GM21381 (cell line): ENCODE measurements around the gene GIMAP1.
A peak's percentile ranks its signal among the peaks of the same experiment; 100 is the strongest.
"Not testable (repeated sequence)": the region's sequence is repeated elsewhere in the genome, so short reads cannot be mapped to it uniquely, and the experiment has no call there.

Experiments used
- ATAC-seq: cut with Tn5 transposase; IDR thresholded peaks from one replicate; pipeline ENCODE4 v1.9.1; 2021; ENCODE audit warnings: mild to moderate bottlenecking, moderate library complexity; ENCODE audit not compliant: unreplicated experiment

GIMAP1 gene

DNA sequence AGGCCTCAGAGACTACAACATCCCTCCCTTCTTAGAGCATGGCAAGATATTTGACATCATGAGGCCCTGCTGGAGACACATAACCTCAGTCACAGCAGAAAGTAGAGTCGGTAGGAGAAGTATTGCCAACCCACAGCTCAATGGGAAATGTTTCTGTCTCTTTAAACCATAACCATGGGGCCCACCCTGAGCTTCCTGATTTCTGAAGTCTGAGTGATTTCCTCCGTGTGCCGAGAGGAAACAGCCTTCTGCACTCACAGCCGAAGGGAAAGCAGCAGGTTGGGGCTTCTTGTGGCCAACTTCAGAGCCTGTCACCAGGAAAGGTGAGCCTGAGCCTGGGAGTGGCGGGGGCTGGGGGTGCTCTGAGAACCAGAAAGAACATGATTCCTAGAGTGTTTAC lies at the start of gene GIMAP1:
Gene GIMAP1 (plus strand): TSS at position 246 of the 400 bp plus-strand sequence. CDS start 2,435 bp downstream, outside the sequence.
- ATAC-seq: peak; percentile 64

DNA sequence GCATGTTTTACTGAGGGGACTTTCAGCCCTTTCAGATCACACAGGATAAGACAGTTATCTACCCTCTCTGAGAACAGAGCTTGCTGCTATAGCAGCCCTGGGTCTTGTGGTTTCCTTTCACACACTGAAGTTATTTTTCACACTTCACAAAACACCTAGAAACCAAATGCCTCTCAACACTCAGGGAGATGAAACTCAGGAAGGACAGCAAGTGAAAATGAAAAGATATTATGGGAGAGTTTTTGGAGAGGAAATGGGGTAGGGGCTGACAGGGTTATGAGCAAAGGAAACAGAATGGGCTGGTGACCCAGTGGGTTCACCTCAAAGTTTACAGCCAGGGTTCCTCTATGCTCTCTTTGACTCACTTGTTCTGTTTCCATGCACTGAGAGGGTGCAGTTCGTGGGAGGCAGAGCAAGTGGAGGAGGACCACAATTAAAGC lies 47.9 kb upstream of the GIMAP1 start:
- peak; percentile 79 for ATAC-seq

DNA sequence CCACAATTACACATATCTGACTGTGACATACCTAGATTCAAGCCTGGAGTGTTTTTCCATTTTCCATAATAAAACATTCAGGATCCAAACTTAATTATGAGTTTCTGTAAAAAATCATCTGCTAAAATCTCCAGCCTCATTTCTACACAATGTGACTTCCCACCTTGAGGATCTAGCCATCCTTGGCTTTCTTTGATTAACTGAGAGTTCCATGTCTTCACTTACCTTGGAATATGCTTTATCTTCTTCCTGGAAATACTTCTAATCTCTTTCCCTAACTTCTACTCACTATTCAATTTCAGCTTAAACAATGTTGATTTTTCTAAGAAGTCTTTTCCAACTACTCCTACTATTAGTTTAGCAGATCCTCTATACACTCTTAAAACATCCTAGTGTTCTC lies 47.4 kb upstream of the GIMAP1 start:
- ATAC-seq: no peak

DNA sequence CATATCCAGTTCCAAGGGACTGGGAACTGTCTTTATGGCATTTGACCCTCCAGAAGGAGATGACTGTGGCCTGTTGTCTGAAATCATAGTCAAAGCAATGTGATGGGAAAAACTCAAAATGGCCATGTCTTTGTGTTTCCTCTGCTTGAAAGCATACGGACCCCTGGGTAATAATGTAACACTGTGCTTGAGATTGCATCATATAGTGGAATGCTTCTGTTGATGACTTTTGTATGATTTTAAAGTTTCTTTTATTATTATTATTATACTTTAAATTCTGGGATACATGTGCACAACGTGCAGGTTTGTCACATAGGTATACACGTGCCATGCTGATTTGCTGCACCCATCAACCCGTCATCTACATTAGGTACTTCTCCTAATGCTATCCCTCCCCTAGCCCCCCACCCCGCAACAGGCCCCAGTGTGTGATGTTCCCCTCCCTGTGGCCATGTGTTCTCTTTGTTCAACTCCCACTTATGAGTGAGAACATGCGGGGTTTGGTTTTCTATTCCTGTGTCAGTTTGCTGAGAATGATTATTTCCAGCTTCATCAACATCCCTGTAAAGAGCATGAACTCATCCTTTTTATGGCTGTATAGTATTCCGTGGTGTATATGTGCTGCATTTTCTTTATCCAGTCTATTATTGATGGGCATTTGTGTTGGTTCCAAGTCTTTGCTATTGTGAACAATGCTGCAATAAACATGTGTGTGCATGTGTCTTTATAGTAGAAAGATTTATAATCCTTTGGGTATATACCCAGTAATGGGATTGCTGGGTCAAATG lies 44.4 kb upstream of the GIMAP1 start:
- ATAC-seq: not testable (repeated sequence)

DNA sequence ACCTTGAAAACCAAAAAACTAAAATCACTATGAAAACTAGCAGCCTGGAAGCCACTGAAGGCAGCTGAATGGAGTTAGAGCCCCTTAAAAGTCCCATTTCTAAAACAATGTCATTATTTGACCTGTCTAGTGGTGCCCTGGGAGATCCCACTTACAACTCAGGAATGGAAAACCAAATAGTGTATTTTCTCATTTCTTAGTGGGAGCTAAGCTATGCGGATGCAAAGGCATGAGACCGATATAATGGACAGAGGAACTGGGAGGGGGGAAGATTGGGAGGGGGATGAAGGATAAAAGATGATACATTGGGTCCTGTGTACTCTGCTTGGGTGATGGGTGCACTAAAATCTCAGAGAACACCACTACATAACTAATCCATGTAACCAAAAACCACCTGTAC lies 40.7 kb upstream of the GIMAP1 start:
- no peak for ATAC-seq

DNA sequence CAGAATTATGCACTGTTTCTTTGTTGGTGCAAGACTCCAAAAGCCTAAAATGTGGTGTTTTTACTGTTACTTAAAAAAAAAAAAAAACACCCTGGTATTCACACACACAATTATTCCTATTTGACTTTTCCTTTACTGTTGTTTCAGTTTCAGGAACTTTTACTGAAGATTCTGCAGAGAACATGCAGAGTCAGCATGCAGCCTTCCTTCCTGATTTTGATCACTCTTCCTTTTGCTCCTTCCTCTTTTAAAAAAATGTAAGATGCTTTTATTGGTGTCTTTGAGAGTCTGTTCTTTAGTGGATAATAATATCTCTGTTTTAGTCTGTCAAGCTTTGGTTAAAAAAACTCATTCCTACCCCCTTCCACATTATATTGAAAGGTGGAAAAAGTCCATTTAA lies 40.1 kb upstream of the GIMAP1 start:
- not testable (repeated sequence) for ATAC-seq

DNA sequence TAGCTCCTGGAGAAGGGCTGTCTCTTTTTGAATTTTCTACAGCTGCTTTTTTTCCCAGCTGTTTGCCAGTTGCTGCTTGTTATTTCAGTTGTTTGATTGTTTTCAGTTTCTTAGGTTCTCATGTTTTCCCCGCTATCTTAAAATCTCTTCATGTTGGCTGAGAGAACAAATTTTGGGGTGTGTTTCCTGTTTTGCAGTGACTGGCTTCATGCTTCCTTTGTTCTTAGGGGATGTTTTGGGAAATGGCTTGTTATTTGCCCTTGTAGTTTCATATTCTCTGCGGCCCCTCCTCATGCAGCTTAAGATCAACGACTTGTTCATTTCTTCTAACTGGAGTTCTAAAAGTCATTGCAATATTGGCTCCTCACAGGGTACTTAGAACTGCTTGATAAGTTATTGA lies 39.6 kb upstream of the GIMAP1 start:
- not testable (repeated sequence) for ATAC-seq

DNA sequence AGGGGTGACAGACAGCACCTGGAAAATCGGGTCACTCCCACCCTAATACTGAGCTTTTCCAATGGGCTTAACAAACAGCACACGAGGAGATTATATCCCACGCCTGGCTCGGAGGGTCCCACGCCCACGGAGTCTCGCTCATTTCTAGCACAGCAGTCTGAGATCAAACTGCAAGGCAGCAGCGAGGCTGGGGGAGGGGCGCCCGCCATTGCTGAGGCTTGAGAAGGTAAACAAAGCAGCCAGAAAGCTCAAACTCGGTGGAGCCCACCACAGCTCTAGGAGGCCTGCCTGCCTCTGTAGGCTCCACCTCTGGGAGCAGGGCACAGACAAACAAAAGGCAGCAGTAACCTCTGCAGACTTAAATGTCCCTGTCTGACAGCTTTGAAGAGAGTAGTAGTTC lies 37.8 kb upstream of the GIMAP1 start:
- not testable (repeated sequence) for ATAC-seq

DNA sequence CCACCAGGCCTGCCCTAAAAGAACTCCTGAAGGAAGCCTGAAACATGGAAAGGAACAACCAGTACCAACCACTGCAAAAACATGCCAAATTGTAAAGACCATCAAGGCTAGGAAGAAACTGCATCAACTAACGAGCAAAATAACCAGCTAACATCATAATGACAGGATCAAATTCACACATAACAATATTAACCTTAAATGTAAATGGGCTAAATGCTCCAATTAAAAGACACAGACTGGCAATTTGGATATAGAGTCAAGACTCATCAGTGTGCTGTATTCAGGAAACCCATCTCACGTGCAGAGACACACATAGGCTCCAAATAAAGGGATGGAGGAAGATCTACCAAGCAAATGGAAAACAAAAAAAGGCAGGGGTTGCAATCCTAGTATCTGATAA lies 36.0 kb upstream of the GIMAP1 start:
- ATAC-seq: not testable (repeated sequence)

DNA sequence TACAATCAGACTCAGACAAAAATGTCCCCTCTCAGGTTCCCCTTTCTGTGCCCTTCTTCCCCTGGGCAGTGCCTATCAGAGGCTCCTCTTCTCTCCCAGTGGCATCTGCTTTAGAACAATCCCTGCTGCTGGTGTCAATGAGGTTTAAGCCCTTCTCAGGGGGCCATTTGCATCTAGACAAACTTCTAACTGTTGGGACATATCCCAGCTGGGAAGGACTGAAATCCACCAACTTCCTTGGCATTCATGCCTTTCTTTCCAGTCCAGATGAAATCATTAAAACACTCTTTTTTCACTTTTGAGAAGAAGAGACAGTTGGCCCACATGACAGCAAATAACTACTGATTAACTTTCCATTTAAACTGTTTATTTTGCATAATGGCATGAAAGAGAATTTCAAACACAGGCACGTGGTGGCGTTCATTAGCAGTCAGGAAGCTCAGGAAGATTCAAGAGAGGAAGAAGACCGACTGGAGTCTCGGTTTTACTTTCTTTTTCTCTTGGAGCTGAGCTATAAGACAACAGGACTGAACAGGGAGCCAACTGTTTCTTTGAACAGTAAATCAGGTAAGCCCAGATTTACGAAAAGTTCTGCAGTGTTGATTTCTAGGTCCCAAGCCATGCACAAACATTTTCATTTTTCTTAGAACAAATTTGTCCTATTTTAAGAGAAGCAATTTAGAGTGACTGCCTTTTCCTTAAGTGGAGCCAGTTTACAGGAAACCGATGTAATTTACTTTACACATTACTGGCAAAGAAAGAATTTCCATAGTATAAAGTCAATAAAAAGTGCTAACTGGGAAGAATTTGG lies 31.0 kb upstream of the GIMAP1 start, which contains the start of gene GIMAP2:
Gene GIMAP2 (plus strand): TSS at position 488 of the 811 bp plus-strand sequence. CDS start 1,354 bp downstream, outside the sequence.
- peak; percentile 98 for ATAC-seq

DNA sequence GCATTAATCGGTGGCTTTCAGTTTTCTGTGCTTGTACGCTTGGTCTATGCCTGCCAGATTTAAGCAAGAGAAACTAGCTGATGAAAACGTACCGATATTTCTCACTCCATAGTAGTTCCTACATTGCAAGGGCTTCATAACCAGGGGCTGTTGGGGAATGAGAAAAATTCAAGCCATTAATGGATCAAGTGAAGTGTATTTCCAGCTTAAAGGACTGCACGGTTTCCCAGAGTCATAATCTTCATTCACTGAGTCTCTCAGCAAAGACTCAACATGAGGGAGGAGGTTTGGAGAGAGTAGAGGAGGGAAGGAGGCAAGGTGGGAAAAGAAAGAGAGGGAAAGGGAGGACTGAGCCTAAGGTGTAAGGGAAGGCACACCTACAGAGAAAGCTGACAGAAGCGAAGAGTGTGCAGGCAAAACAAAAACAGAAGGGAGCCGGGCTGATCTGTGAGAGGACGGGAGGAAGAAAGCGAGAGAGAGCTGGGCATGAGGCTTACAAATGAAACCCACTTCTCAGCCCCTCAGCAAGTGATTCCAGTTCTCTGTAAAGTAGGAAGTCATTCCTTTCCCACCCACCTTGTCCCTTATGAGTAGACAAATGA lies 30.3 kb upstream of the GIMAP1 start:
- peak; percentile 33 for ATAC-seq

DNA sequence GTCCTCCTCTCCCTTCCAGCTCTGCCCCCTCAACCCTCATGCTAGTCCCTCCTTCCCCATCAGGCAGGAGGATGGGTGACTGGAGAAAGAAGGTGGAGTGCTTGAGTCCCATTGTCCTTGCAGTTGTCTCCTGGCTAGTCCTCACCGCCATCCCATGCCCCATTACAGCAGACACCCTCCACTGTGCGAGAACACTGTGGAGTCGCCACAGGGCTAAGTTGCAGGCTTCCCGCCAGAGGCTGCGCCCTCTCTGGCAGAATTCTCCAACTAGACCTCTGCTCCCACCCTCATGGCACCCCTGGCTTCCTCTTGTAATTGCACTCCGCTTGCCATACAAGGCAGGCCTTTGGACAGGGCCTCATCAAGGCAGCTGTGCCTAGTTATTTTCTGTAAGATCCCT lies 27.8 kb upstream of the GIMAP1 start:
- ATAC-seq: no peak

DNA sequence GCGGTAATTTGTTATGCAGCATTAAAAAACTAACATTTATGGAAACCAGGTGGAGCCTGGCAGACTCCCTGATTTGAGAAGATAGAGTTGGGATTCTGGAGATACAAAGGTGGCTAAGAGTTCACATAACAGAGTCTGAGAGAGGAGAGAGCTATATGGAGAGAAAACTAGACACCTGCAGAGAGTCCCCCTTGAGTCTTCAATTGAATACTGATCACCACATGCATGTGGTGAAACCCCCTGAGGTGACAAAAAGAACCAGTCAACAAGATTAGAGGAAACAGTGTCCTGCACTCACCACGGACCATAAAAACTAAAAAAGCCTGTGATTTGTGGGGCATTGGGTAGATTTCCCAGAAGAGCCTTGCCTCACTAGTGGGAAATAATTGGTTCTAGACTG lies 20.8 kb upstream of the GIMAP1 start:
- ATAC-seq: no peak

DNA sequence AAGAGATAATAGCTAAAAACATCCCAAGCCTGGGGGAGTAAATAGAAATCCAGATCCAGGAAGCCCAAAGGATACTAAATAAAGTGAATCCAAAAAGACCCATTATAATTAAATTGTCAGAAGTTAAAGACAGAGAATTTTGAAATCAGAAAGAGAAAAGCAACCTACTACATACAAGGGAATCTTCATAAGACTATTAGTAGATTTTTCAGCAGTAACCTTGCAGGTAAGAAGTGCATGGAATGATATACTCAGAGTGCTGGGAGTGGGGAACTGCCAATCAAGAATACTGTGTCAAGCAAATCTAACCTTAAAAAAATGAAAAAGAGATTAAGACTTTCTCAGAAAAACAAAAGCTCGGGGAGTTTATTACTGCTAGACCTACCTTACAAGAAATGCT lies 13.2 kb upstream of the GIMAP1 start:
- no peak for ATAC-seq

DNA sequence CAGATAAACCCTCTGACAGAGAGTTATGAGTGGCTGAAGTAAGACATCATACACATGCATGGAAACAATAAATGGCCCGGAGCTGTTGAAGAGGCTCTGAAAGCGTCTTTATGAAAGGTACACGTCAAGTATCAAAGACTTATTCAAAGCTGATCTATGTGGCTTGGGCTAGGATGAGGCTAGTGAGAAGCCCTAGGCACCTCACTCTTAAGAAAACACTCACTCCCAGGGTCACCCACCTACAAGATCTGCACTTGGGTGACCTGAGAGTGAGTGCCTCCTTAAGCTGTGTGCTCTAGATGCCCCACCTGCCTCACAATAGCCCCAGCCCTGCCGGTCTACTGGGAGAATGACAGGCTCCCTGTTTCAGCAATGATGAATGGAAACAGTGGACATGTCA lies 1.1 kb upstream of the GIMAP1 start:
- no peak for ATAC-seq

DNA sequence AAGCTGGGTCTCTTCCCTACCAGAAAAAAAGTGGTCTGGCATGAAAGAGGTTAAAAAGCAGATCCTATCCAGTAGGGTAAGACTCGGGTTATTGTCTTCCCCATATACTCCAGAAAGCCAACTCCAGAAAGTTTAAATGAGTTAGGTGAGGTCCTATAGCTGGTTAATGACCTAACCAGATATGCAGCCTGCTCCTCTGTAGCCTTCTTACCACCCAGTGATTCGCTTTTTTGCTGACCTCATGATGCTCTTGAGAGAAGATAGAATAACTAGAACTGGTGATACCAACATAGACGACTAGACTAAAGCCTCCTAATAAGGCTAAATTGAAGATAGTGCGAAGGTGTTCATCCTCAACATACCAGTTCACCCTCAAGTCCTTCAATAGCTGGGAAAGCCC lies 675 bp upstream of the GIMAP1 start:
- no peak for ATAC-seq

DNA sequence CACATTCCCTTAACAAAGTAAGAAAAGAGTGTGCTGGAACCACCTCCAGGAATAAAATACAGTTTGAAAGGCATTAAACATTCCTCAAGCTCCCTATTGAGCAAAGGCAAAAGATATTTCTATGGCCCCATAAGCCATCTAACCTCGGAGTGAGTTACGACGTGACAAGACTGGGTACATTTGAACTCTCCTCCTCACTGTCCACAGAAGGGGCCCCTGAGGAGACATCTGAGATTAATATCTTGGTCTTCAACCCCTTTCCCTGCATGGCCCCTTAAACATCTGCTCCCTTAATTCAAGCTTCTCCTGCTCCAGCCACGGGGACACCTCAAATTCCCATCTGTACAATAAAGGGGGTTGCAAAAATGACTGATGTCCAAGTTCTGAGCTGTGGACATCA lies 526 bp downstream of the GIMAP1 start:
- no peak for ATAC-seq

DNA sequence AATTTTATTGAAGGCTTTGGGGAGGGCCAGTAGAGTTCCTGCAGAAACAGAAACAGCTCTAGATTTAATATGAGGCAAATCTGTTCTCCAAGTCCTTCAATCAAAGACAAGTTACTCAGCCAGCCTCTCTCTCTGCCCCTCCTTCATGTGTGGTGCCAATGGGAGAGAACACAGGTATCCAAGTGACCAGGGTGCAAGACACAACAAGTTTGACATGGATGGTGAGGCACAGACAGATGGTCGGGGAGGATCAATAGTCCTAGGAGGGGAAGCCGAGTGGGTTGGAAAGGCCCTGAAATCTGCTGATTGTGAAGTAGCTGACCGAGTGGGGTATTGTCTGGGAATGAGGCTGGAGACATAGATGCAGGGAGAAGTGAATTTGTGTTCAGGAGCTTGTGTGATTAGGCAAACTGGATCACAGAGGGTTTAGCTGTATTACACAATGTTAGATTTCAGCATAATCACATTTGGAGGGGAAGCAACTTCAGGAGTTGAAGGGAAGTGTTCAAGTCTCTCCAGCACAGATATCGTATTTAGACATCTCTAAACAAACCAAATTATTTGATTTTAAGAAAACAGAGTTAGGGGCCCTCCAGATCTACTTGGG lies 1.5 kb downstream of the GIMAP1 start:
- ATAC-seq: no peak

DNA sequence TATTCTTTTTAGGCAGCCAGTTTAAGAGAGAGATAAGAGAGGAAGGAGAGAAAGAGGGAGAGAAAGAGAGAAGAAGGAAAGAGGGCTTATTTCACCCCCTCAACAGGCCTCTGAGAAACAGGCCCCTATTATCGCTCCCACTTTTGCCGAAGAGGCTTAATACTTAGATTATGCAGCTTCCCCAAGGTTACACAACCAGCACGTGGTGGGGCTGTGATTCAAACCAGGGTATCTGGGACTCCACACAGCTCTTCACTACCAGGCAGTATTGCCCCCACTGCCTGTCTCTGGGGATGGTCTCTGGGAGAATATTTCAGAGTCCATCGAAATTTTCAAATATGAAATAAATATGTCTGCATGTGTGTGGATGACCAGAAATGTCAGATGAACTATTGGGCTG lies 3.0 kb downstream of the GIMAP1 start:
- no peak for ATAC-seq

DNA sequence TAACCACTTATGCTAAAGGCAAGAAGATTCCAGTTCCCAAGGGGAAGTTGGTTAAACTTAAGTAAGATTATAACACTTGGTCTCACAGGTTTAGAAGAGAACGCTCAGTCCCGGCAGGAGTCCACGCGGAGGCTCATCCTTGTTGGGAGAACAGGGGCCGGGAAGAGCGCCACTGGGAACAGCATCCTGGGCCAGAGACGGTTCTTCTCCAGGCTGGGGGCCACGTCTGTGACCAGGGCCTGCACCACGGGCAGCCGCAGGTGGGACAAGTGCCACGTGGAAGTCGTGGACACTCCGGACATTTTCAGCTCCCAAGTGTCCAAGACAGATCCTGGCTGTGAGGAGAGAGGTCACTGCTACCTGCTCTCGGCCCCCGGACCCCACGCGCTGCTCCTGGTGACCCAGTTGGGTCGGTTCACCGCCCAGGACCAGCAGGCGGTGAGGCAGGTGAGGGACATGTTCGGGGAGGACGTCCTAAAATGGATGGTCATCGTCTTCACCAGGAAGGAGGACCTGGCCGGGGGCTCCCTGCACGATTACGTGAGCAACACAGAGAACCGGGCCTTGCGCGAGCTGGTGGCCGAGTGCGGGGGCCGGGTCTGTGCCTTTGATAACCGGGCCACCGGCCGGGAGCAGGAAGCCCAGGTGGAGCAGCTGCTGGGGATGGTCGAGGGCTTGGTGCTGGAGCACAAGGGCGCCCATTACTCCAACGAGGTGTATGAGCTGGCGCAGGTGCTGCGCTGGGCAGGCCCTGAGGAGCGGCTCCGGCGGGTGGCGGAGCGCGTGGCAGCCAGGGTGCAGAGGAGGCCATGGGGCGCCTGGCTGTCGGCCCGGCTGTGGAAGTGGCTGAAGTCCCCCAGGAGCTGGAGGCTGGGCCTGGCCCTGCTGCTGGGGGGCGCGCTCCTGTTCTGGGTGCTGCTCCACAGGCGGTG lies 3.8 kb downstream of the GIMAP1 start:
- ATAC-seq: no peak
